HG02759 (cell line): ENCODE data around the gene RBFOX1.

Source experiments
- ATAC-seq: cut with Tn5 transposase; IDR thresholded peaks from one replicate; pipeline ENCODE4 v1.9.1; 2021; ENCODE audit warnings: mild to moderate bottlenecking, moderate library complexity; ENCODE audit not compliant: unreplicated experiment

Gene RBFOX1

GRCh38 chr16:7408700-7409365 is 76.2 kb downstream of the RBFOX1 start:
- ATAC-seq, result no peak

- ATAC-seq, result no peak
These were observed 86.8 kb downstream of the RBFOX1 start for GRCh38 chr16:7419441-7419840.

DNA sequence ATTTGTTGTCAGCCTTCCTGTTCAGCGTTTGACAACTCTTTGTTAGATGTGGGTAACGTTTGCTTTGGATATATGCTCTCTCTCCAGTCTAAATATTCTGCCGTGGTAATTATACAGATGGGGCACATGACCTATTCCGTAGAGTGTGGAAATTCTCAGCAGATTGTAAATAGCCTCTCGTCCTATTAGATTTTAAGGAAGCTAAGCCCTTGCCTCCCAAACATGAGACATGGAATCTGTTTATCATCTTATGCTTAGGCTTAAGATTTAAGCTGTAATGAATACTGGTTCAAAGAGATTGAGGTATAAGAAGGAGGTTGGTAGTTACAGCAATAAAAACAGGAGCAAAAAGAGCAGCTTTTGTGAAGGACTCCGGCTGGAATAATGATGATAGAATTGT is 87.4 kb downstream of the RBFOX1 start:
- no peak for ATAC-seq

DNA sequence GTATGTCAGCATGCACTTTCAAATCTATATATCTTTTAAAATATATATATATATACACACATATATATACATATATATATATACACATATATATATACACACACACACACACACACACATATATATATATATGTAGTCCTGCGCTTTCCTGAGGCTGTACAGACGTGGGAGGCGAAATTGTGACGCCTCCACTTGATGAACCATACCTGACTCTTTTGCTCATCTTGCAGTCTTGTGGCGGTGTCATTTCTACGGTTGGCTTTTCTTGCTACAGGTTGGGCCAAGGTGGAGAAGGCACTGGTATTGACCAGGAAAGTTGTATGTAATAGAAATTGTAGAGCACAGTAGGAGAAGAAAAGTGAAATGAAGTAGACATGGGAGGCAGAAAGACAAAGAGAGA is 88.2 kb downstream of the RBFOX1 start:
- no peak for ATAC-seq

DNA sequence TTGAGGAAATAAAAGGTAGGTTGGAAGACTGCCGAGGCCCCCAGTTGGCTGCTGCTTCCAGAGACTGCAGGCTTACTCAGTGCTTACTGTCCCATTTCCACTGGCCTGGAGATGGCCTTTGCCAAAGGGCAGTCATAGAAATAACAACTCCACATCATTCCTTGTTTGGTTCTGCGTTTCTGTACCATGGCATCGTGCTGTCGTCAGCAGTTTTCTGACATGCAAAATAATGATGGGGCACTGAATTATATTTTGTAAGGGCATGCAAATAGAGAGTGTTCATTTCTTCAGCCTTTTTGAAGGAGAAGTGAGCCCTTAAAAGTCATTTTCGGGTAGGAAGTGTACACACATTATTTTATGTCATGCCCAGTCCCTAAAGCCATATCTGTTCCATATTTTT is 88.9 kb downstream of the RBFOX1 start:
- ATAC-seq, result no peak

DNA sequence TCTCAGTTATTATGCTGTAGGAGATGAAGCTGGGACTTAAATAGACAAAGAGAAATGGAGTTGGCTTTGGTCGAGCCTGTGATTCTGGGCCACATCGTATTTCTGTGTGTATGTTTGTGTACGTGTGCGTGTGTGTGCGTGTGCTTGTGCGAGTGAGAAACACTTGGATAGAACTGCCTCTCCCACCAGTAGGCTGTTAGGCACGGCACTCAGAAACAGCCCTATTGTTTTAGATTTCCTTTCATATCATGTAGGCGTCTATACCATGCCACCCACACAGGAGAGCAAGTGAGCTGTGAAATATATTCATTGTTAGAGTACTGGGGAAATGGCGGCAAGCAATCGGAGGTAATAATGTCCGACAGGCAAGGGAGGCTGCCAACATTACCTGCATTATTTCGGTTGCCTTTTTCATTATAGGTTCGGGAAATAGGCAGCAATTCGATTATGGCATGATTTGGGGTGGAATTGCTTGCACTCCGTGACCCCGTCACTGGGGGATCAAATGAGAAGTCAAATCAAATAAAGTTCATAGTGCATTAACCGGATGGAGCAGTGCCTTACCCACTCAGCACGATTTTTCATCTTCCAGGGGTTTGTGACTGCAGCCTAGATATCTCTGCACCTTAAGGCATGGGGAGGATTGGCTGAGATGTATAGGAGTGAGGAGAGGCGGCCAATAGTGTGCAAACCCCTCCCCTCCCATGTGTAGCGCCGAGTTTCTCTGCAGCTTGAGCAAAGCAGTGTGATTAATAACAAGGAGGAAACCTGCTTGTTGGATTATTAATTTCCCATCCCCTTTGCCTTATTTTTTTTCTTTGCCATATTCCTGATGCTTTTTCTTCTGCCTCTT is 89.6 kb downstream of the RBFOX1 start:
- ATAC-seq, result no peak

GRCh38 chr16:7423434-7424044 is 90.9 kb downstream of the RBFOX1 start:
- ATAC-seq, result no peak

- no peak for ATAC-seq
These were observed 93.5 kb downstream of the RBFOX1 start for GRCh38 chr16:7426161-7426560.

- ATAC-seq, result no peak
These were observed 99.1 kb downstream of the RBFOX1 start for GRCh38 chr16:7431723-7432122.

DNA sequence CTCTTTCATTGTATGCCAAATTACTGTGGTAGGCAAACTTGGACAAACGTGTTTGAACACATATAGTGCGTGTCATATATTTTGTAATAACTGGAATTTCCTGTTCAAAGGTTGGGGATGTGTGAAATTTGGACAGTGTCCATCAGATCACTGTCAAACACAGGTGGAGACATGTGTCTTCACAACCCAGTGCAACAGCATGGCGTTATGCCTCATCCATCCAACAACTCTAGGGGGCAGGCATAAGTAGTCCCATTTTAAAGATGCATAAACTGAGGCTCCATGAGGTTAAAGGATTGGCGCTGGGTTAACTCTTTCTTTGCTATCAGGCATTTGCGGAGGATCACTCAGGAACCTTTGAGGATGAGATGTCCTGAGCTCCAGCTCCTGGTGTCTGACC is 103.7 kb downstream of the RBFOX1 start:
- no peak for ATAC-seq

- no peak for ATAC-seq
These were observed 104.6 kb downstream of the RBFOX1 start for GRCh38 chr16:7437135-7437804.

DNA sequence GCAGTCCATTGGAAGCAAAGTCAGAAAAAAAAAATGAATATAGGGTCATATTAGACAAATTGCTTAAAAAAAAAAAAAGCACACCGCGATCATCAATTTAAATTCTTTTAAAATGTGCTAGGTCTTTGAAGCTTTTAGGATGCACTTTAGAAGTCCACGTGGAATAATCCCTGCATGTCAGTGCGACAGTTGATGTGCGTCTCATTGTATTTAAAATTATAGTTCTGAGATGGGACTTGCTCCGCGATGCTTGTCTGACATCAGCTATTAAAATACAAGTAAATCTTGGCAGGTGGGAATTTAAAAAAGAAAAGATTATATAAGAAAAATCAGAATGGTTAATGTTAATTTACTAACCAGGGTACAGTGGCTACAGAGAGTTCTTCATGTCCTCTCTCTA is 105.2 kb downstream of the RBFOX1 start:
- no peak for ATAC-seq

- no peak for ATAC-seq
These were observed 106.0 kb downstream of the RBFOX1 start for GRCh38 chr16:7438601-7439000.

GRCh38 chr16:7439518-7439917 is 106.9 kb downstream of the RBFOX1 start:
- ATAC-seq, result no peak

DNA sequence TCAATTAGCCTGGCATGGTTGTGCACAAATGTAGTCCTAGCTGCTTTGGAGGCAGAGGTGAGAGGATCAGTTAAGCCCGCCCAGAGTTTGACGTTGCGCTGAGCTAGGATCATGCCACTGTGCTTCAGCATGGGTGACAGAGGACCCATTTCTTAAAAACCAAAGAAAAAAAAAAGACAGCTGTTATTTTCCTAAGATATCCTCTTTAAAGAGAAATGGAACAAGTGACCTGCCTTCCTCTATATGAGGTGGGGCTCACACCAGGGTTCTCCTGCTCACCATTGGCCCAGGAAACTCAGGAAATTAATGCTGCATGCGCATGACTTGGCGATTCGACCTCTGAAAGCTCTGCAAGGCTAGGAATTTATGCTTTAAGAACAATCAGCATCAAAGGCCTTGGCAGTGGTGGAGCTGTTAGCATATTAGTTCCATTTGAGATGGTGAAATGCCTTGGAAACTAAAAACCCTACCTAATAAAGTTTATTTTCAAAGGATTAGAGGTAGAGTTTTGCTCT is 108.3 kb downstream of the RBFOX1 start:
- ATAC-seq, result no peak

- no peak for ATAC-seq
These were observed 109.4 kb downstream of the RBFOX1 start for GRCh38 chr16:7442050-7442449.

GRCh38 chr16:7443142-7443541 is 110.5 kb downstream of the RBFOX1 start:
- no peak for ATAC-seq

- ATAC-seq, result no peak
These were observed 111.2 kb downstream of the RBFOX1 start for GRCh38 chr16:7443648-7444365.

- no peak for ATAC-seq
These were observed 116.7 kb downstream of the RBFOX1 start for GRCh38 chr16:7449306-7449705.

DNA sequence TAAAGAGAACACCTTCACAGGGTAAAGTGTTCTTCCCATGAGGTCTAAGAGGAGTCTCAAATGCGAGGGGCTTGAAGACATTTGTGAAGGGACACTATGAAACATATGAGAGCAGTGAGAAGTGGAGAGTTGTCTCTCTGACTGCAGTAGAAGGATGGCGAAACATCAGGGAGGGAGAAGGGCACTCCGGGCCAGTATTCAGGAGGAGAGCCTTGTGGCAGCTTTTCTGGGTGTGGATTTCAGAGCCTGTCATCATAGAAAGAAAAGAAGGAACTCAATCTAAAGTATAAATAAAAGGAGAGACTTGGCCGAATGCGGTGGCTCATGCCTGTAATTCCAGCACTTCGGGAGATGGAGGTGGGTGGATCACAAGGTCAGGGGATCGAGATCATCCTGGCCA is 117.2 kb downstream of the RBFOX1 start:
- no peak for ATAC-seq

- no peak for ATAC-seq
These were observed 117.8 kb downstream of the RBFOX1 start for GRCh38 chr16:7450440-7450839.
